H1 (cell line): ENCODE measurements around the gene OPCML. TPM values are rescaled to one million over a fixed set of nuclear protein-coding genes. Genes with fewer than 3 reads are reported as not detected.

Experiments used
- CTCF ChIA-PET: fragments of 300-600 bp; sonication (Branson Sonifier 250); formaldehyde crosslinking; loops from one replicate; lab custom pipeline; 2021; ENCODE audit not compliant: partially characterized antibody; lab: Charles Lee
- POLR2A ChIA-PET: fragments of 300-600 bp; sonication (Branson Sonifier 250); formaldehyde crosslinking; loops from one replicate; lab custom pipeline; 2021; ENCODE audit warnings: inconsistent platforms; ENCODE audit not compliant: partially characterized antibody; lab: Charles Lee
- DNase-seq, 2 experiments: peaks; one replicate each; pipeline versions ENCODE4 v3.0.0 to v3.0.0-alpha.2; 2010 to 2022; ENCODE audit warnings: low spot score in 2 of 2, low read depth in 1 of 2, mixed read lengths in 1 of 2
- FAIRE-seq: peaks from 2 replicates; lab custom pipeline; 2011; peaks lifted over from hg19 to GRCh38; lab: Jason Lieb, UNC
- H2AFZ ChIP-seq: 2 replicates; pipeline ENCODE4 v1.8.1; 2012; ENCODE audit warnings: low read length, inconsistent platforms
- H2AK5ac ChIP-seq: 2 replicates; pipeline ENCODE4 v1.6.1; 2013; ENCODE audit warnings: low read depth, low read length
- H2BK120ac ChIP-seq: replicated peaks from 2 replicates; pipeline ENCODE3; 2013; ENCODE audit warnings: low read depth, low read length, inconsistent platforms
- H2BK12ac ChIP-seq: 2 replicates; pipeline ENCODE4 v1.6.1; 2013; ENCODE audit warnings: low read depth, low read length
- H2BK15ac ChIP-seq: 2 replicates; pipeline ENCODE4 v1.6.1; 2013; ENCODE audit warnings: low read length
- H2BK20ac ChIP-seq: 2 replicates; pipeline ENCODE4 v1.6.1; 2013; ENCODE audit warnings: low read length
- H2BK5ac ChIP-seq: 2 replicates; pipeline ENCODE4 v1.6.1; 2013; ENCODE audit warnings: low read depth, low read length
- H3K14ac ChIP-seq: 2 replicates; pipeline ENCODE4 v1.6.1; 2013; ENCODE audit warnings: inconsistent platforms; ENCODE audit not compliant: insufficient read length
- H3K18ac ChIP-seq: 2 replicates; pipeline ENCODE4 v1.6.1; 2013; ENCODE audit warnings: low read length; ENCODE audit errors: extremely low read depth
- H3K23ac ChIP-seq: 2 replicates; pipeline ENCODE4 v1.6.1; 2013; ENCODE audit warnings: inconsistent platforms; ENCODE audit not compliant: insufficient read length
- H3K23me2 ChIP-seq: 2 replicates; pipeline ENCODE4 v1.6.1; 2013; ENCODE audit warnings: low read depth, low read length
- H3K27ac ChIP-seq: 2 replicates; pipeline ENCODE4 v1.6.1; 2011; ENCODE audit warnings: low read depth, low read length, inconsistent platforms
- H3K27me3 ChIP-seq, 4 experiments: replicated peaks in 1 of 4; 1 replicate in 1 of 4; 2 replicates in 3 of 4; pipeline versions ENCODE4 v1.6.1 to v1.8.1; 2011 to 2013; ENCODE audit warnings: low read length in 3 of 4, mild to moderate bottlenecking in 3 of 4, inconsistent platforms in 2 of 4, mixed read lengths in 2 of 4, moderate library complexity in 1 of 4; ENCODE audit not compliant: control insufficient read depth in 3 of 4, insufficient read depth in 3 of 4; ENCODE audit errors: extremely low read depth in 1 of 4
- H3K36me3 ChIP-seq, 4 experiments: 2 replicates each; pipeline versions ENCODE4 v1.6.1 to v1.8.1; 2011 to 2013; ENCODE audit warnings: mild to moderate bottlenecking in 4 of 4, low read length in 3 of 4, moderate library complexity in 2 of 4, control low read depth in 1 of 4, inconsistent platforms in 1 of 4; ENCODE audit not compliant: insufficient read depth in 4 of 4, control insufficient read depth in 2 of 4
- H3K4ac ChIP-seq: replicated peaks from 2 replicates; pipeline ENCODE3; 2013; ENCODE audit warnings: low read length, low read depth, mixed read lengths, inconsistent platforms; ENCODE audit not compliant: insufficient read length
- H3K4me1 ChIP-seq, 4 experiments: replicated peaks in 1 of 4; 1 replicate in 1 of 4; 2 replicates in 3 of 4; pipeline versions ENCODE4 v1.6.1 to v1.8.1; 2011 to 2013; ENCODE audit warnings: low read length in 3 of 4, inconsistent platforms in 2 of 4, mixed read lengths in 1 of 4; ENCODE audit not compliant: insufficient read depth in 4 of 4, control insufficient read depth in 3 of 4
- H3K4me2 ChIP-seq, 2 experiments: 2 replicates each; pipeline versions ENCODE4 v1.6.1 to v1.8.1; 2011 to 2013; ENCODE audit warnings: low read depth in 2 of 2, low read length in 2 of 2, control low read depth in 1 of 2, inconsistent platforms in 1 of 2, mild to moderate bottlenecking in 1 of 2; ENCODE audit not compliant: insufficient read depth in 1 of 2
- H3K4me3 ChIP-seq, 4 experiments: fragments of 200-600, 300-600 bp in 1 of 4; sonication (generic), shearing (Covaris generic), sonication (Bioruptor Twin) in 1 of 4; 2 replicates each; pipeline versions ENCODE4 v1.5.1 to v1.8.1; 2011 to 2016; ENCODE audit warnings: low read length in 4 of 4, low read depth in 3 of 4, control low read depth in 2 of 4, inconsistent platforms in 2 of 4, mild to moderate bottlenecking in 2 of 4, mixed read lengths in 1 of 4, moderate library complexity in 1 of 4; ENCODE audit not compliant: insufficient read depth in 2 of 4; ENCODE audit errors: extremely low read depth in 1 of 4
- H3K56ac ChIP-seq: replicated peaks from 2 replicates; pipeline ENCODE3; 2013; ENCODE audit warnings: low read depth, mild to moderate bottlenecking, mixed read lengths, low read length, inconsistent platforms; ENCODE audit not compliant: insufficient read length
- H3K79me1 ChIP-seq: 2 replicates; pipeline ENCODE4 v1.6.1; 2013; ENCODE audit warnings: low read depth, low read length, control low read depth
- H3K79me2 ChIP-seq, 2 experiments: 2 replicates each; pipeline versions ENCODE4 v1.6.1 to v1.8.1; 2012 to 2013; ENCODE audit warnings: low read length in 2 of 2, mild to moderate bottlenecking in 2 of 2, inconsistent platforms in 1 of 2; ENCODE audit not compliant: insufficient read depth in 2 of 2, control insufficient read depth in 1 of 2
- H3K9ac ChIP-seq, 4 experiments: replicated peaks in 1 of 4; 1 replicate in 1 of 4; 2 replicates in 3 of 4; pipeline versions ENCODE4 v1.6.1 to v1.8.1; 2011 to 2013; ENCODE audit warnings: low read depth in 3 of 4, low read length in 3 of 4, control low read depth in 2 of 4, mild to moderate bottlenecking in 2 of 4, moderate library complexity in 2 of 4, inconsistent platforms in 1 of 4; ENCODE audit errors: extremely low read depth in 1 of 4
- H3K9me3 ChIP-seq, 2 experiments: 2 replicates each; pipeline versions ENCODE4 v1.6.1 to v1.8.1; 2012 to 2013; ENCODE audit warnings: mild to moderate bottlenecking in 2 of 2, moderate library complexity in 2 of 2, control low read depth in 1 of 2, inconsistent platforms in 1 of 2, low read depth in 1 of 2, low read length in 1 of 2, mixed read lengths in 1 of 2; ENCODE audit not compliant: insufficient read depth in 2 of 2
- H4K20me1 ChIP-seq, 2 experiments: replicated peaks in 1 of 2; 2 replicates each; pipeline versions ENCODE3 to v1.8.1; 2011 to 2013; ENCODE audit warnings: inconsistent platforms in 2 of 2, low read length in 2 of 2, mild to moderate bottlenecking in 1 of 2; ENCODE audit not compliant: insufficient read depth in 2 of 2, control insufficient read depth in 1 of 2
- H4K5ac ChIP-seq: 2 replicates; pipeline ENCODE4 v1.6.1; 2013; ENCODE audit warnings: low read length, low read depth, mixed read lengths, inconsistent platforms; ENCODE audit not compliant: insufficient read length
- H4K8ac ChIP-seq: 2 replicates; pipeline ENCODE4 v1.8.0; 2013; ENCODE audit warnings: mild to moderate bottlenecking, moderate library complexity, low read length, inconsistent platforms; ENCODE audit not compliant: insufficient read depth; ENCODE audit errors: extremely low read depth
- H4K91ac ChIP-seq: replicated peaks from 2 replicates; pipeline ENCODE3; 2013; ENCODE audit warnings: low read length, mixed read lengths, inconsistent platforms; ENCODE audit not compliant: insufficient read length
- ATF2 ChIP-seq: IDR thresholded peaks from 2 replicates; pipeline ENCODE4 v1.6.1; 2012; ENCODE audit warnings: low read length, inconsistent platforms
- BCL11A ChIP-seq, 2 experiments: IDR thresholded peaks; one replicate each; pipeline ENCODE4 v1.6.1; 2011; ENCODE audit warnings: low read depth in 2 of 2, low read length in 2 of 2, mild to moderate bottlenecking in 2 of 2
- CBX5 ChIP-seq: fragments of 300-800, 300-1000 bp; sonication (generic); IDR thresholded peaks from 2 replicates; pipeline ENCODE4 v1.7.1; 2016; ENCODE audit warnings: antibody characterized with exemption, low read length, low read depth
- CHD2 ChIP-seq: IDR thresholded peaks from 2 replicates; pipeline ENCODE4 v1.6.1; 2012; ENCODE audit warnings: low read length, improper control_type of control experiment
- E2F6 ChIP-seq: IDR thresholded peaks from 2 replicates; pipeline ENCODE4 v1.6.1; 2012; ENCODE audit warnings: inconsistent platforms
- EP300 ChIP-seq, 2 experiments: IDR thresholded peaks; 1 replicate in 1 of 2; 2 replicates in 1 of 2; pipeline ENCODE4 v1.6.1; 2011 to 2012; ENCODE audit warnings: low read depth in 2 of 2, low read length in 2 of 2, mild to moderate bottlenecking in 2 of 2, borderline replicate concordance in 1 of 2, inconsistent platforms in 1 of 2, moderate library complexity in 1 of 2
- HDAC2 ChIP-seq, 2 experiments: fragments of 300-600 bp in 1 of 2; sonication (generic) in 1 of 2; IDR thresholded peaks; 2 replicates each; pipeline ENCODE4 v1.6.1; 2011 to 2012; ENCODE audit warnings: low read depth in 2 of 2, low read length in 2 of 2, mild to moderate bottlenecking in 2 of 2, moderate library complexity in 2 of 2, borderline replicate concordance in 1 of 2, inconsistent platforms in 1 of 2
- HDAC6 ChIP-seq: IDR thresholded peaks from one replicate; pipeline ENCODE4 v1.7.1; 2012; ENCODE audit warnings: low read depth, mild to moderate bottlenecking, inconsistent platforms, low read length, moderate library complexity
- JUND ChIP-seq: IDR thresholded peaks from 2 replicates; pipeline ENCODE4 v1.6.1; 2011; ENCODE audit warnings: mild to moderate bottlenecking, improper control_type of control experiment, low read length
- PHF8 ChIP-seq: fragments of 200-600 bp; sonication (generic); conservative IDR thresholded peaks from 2 replicates; pipeline ENCODE4 v1.7.1; 2012; ENCODE audit warnings: low read depth, mild to moderate bottlenecking, inconsistent platforms, low read length, moderate library complexity
- RFX5 ChIP-seq: IDR thresholded peaks from 2 replicates; pipeline ENCODE4 v1.6.1; 2011; ENCODE audit warnings: low read depth, low read length, improper control_type of control experiment, borderline replicate concordance
- SRF ChIP-seq: IDR thresholded peaks from 2 replicates; pipeline ENCODE4 v1.6.1; 2011; ENCODE audit warnings: mild to moderate bottlenecking, low read depth, low read length, moderate library complexity
- WGBS, 2 experiments: shearing (Covaris generic) in 1 of 2; methylation state at CpG; one replicate each; pipeline versions ENCODE4 v1.1.6 to v1.1.7; 2013 to 2015; ENCODE audit warnings: low lambda C conversion rate in 2 of 2, mixed read lengths in 2 of 2, inconsistent platforms in 1 of 2, low coverage in 1 of 2, missing lambda C conversion rate in 1 of 2; ENCODE audit not compliant: insufficient replicate concordance in 2 of 2, insufficient coverage in 1 of 2, insufficient read length in 1 of 2; ENCODE audit errors: extremely low coverage in 1 of 2, missing lambda C conversion rate in 1 of 2; 5-methylcytosine and 5-hydroxymethylcytosine counted together
- polyA plus RNA-seq, 7 experiments: library from polyadenylated mRNA; depleted of rRNA in 3 of 7; stranded (reverse) in 5 of 7; unstranded in 2 of 7; fragments of >200 nt in 5 of 7; fragments of 200-250 nt in 2 of 7; gene quantifications; 1 replicate in 5 of 7; 2 replicates in 1 of 7; 4 replicates in 1 of 7; pipeline versions ENCODE4 v1.2.1 to v1.2.3, GENCODE V29; 2011 to 2013; ENCODE audit warnings: missing spikeins in 2 of 7, mixed read lengths in 2 of 7
- total RNA-seq: library from RNA; stranded (reverse); fragmentation: NEBNext Ultra II Directional; extraction: Animal tissue kit (Norgen Biotek cat#: 25700); gene quantifications from 2 replicates; pipeline ENCODE4 v1.2.1, GENCODE V29; 2021

OPCML gene
- total and polyA plus RNA-seq, 2 of the 8 experiments (the other 6 are each of a cell fraction or from before 2014, with no cell fraction given), result 2.3 to 3.1 TPM

GRCh38 chr11:132587716-132588115 is 944.6 kb downstream of the OPCML start:
- no peak overlapping the region for H2BK12ac ChIP-seq
- POLR2A ChIA-PET, result no interaction called here
- no peaks in the 10 kb centered on the region for H3K4me1 ChIP-seq
- H3K4me2 ChIP-seq, result no peak overlapping the region
- no peak overlapping the region for H4K8ac ChIP-seq
- no peak overlapping the region for H3K4me3 ChIP-seq
- H3K9me3 ChIP-seq, result no peaks in the 10 kb centered on the region
- no peaks in the 10 kb centered on the region for H3K27me3 ChIP-seq
- no peak overlapping the region for H3K27ac ChIP-seq
- H3K9ac ChIP-seq, result no peak overlapping the region
- no peak overlapping the region for H3K14ac ChIP-seq
- no peak overlapping the region for H2AK5ac ChIP-seq
- no peak overlapping the region for H2BK20ac ChIP-seq
- H3K23me2 ChIP-seq, result no peaks in the 10 kb centered on the region
- H2BK5ac ChIP-seq, result no peak overlapping the region
- no peaks in the 10 kb centered on the region for H3K79me2 ChIP-seq
- H2AFZ ChIP-seq, result no peak overlapping the region
- no peak overlapping the region for H3K56ac ChIP-seq
- H4K20me1 ChIP-seq, result no peaks in the 10 kb centered on the region
- H4K5ac ChIP-seq, result no peak overlapping the region
- H3K23ac ChIP-seq, result no peak overlapping the region
- H2BK15ac ChIP-seq, result no peak overlapping the region
- no peaks in the 10 kb centered on the region for H3K79me1 ChIP-seq
- no peak overlapping the region for H4K91ac ChIP-seq
- H3K4ac ChIP-seq, result no peak overlapping the region
- no peak overlapping the region for H3K18ac ChIP-seq
- WGBS, 2 experiments, result 84% methylated on average over 2 of the region's 2 CpGs; no CpG with 5 or more reads in 1 of the 2 experiments
- CTCF ChIA-PET, result interaction anchor here (0.6 to 1.1 kb wide), 2 partner anchors 18 to 353 kb away, joined by 6 to 7 read pairs; no protein-coding TSS in a partner anchor
- no peak for FAIRE-seq
- no peak for DNase-seq
- no peaks in the 10 kb centered on the region for H3K36me3 ChIP-seq
- H2BK120ac ChIP-seq, result no peak overlapping the region
- no peak for TF ChIP-seq HDAC2 (IDR thresholded peaks at IDR 0.05; ENCODE audit: borderline replicate concordance in 1 of 2, low read depth in 2 of 2, low read length in 2 of 2)
- no peak for TF ChIP-seq HDAC6
- no peak for TF ChIP-seq EP300 (IDR thresholded peaks at IDR 0.05; ENCODE audit: borderline replicate concordance in 1 of 2, low read depth in 2 of 2, low read length in 2 of 2)
- TF ChIP-seq CHD2, result no peak
- TF ChIP-seq E2F6, result no peak
- TF ChIP-seq SRF, result no peak
- TF ChIP-seq BCL11A (IDR thresholded peaks at IDR 0.05; ENCODE audit: low read depth in 2 of 2, low read length in 2 of 2), result no peak
- TF ChIP-seq ATF2, result no peak
- no peak for TF ChIP-seq JUND
- TF ChIP-seq PHF8, result no peak
- no peak for TF ChIP-seq CBX5
- TF ChIP-seq RFX5, result no peak
